GM12865 (cell line): ENCODE data around the gene OOSP4B.

ENCODE experiments used
- DNase-seq: peaks from one replicate; pipeline ENCODE4 v3.0.0; 2010; ENCODE audit warnings: low read depth
- H3K4me3 ChIP-seq: 2 replicates; pipeline ENCODE4 v1.5.1; 2011; ENCODE audit warnings: mild to moderate bottlenecking, low read depth, low read length, control low read depth
- TF ChIP-seq, protein P1 (sequence below): IDR thresholded peaks from 2 replicates; pipeline ENCODE4 v1.5.1; 2011; ENCODE audit warnings: low read length, control low read depth, low read depth, inconsistent platforms; ENCODE audit not compliant: insufficient read depth; ENCODE audit errors: missing control alignments

Gene OOSP4B

DNA sequence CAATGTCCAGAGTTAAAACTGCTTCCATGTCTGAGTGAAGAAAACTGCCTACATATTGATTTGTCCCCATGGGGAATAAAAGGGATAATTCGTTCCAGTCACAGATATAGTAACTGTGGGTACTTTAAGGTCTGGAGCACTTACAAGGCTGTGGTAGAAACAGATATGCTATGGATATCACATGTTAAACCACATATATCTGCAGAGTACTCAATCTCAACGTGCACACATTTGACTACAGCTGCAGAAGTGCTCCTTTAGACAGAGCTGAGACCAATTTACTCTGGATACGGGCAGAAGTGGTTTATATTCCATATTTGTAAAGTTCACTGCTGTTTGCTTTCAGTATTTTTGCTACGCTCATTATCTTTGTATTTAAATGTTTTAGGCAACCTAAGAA is 61.8 kb downstream of the OOSP4B start:
- TF ChIP-seq, protein P1, sequence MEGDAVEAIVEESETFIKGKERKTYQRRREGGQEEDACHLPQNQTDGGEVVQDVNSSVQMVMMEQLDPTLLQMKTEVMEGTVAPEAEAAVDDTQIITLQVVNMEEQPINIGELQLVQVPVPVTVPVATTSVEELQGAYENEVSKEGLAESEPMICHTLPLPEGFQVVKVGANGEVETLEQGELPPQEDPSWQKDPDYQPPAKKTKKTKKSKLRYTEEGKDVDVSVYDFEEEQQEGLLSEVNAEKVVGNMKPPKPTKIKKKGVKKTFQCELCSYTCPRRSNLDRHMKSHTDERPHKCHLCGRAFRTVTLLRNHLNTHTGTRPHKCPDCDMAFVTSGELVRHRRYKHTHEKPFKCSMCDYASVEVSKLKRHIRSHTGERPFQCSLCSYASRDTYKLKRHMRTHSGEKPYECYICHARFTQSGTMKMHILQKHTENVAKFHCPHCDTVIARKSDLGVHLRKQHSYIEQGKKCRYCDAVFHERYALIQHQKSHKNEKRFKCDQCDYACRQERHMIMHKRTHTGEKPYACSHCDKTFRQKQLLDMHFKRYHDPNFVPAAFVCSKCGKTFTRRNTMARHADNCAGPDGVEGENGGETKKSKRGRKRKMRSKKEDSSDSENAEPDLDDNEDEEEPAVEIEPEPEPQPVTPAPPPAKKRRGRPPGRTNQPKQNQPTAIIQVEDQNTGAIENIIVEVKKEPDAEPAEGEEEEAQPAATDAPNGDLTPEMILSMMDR, result no peak
- no peak for DNase-seq
- no peak overlapping the region for H3K4me3 ChIP-seq

GRCh38 chr11:60080535-60080934 is 63.6 kb downstream of the OOSP4B start:
- no peak overlapping the region for H3K4me3 ChIP-seq
- TF ChIP-seq, protein P1, result no peak
- DNase-seq, result no peak
